ENCODE measurements around the gene ALDH9A1. TPM values are rescaled to one million over a fixed set of nuclear protein-coding genes. Genes with fewer than 3 reads are reported as not detected.

ALDH9A1 gene
- total and polyA plus RNA-seq, 2 of the 4 experiments (the other 2 are of a cell fraction) = 43.5 to 43.7 TPM

GRCh38 chr1:165631342-165632151 lies 66.8 kb downstream of the ALDH9A1 start:
- Histone ChIP-seq H4K91ac (ENCODE audit: insufficient read depth, low read depth, low read length) (peak overlapping the region; percentile 61), H2BK15ac (ENCODE audit: low read depth, low read length) (no peak overlapping the region; the same call in 2 of the 3 replicates), H2BK120ac (ENCODE audit: low read depth, low read length) (peak overlapping the region; percentile 51; the same call in 1 of the 2 replicates), H4K5ac (ENCODE audit: low read depth, low read length) (no peak overlapping the region), H3K4me2 (ENCODE audit: low read depth, low read length) (peak overlapping the region; percentile 95), H3K36me3 (ENCODE audit: control insufficient read depth, insufficient read depth, low read length) (no peaks in the 10 kb centered on the region; the same call in 1 of the 2 replicates), H3K27ac (ENCODE audit: insufficient read depth, low read length) (peak overlapping the region; percentile 59), H4K20me1 (ENCODE audit: insufficient read depth, low read length) (peaks cover 36% of the 10 kb centered on the region), H3K14ac (replicated peaks; ENCODE audit: low read depth, low read length) (peak overlapping the region; percentile 79), H3K79me1 (ENCODE audit: low read depth in 1 of 2, low read length in 2 of 2) (peaks cover 9 to 50% of the 10 kb centered on the region in 2 experiments), H3K9me1 (ENCODE audit: insufficient read depth, low read length) (peaks cover 4% of the 10 kb centered on the region), H3K4ac (ENCODE audit: low read depth, low read length) (peak overlapping the region; percentile 82), H3K23ac (ENCODE audit: low read depth, low read length) (peak overlapping the region; percentile 92), H2BK5ac (ENCODE audit: low read depth, low read length, poor library complexity, severe bottlenecking) (peak overlapping the region; percentile 68), H2BK20ac (ENCODE audit: low read depth, low read length) (0 out of 2 replicates have a peak overlapping the region, but pooled peaks have one; percentile 57), H4K8ac (ENCODE audit: low read depth in 2 of 2, low read length in 2 of 2) (peak overlapping the region; percentile 18 to 19; a peak in 2 of 4 replicates), H3K9ac (ENCODE audit: low read depth, low read length) (peak overlapping the region; percentile 75), H3K4me1 (ENCODE audit: control insufficient read depth, insufficient read depth, low read length) (peaks cover 2% of the 10 kb centered on the region), H3K9me3 (ENCODE audit: control insufficient read depth, insufficient read depth, low read length) (no peaks in the 10 kb centered on the region), H3K56ac (ENCODE audit: extremely low read depth, insufficient read depth, low read length) (peak overlapping the region; percentile 66; the same call in 1 of the 2 replicates), H2AK9ac (replicated peaks; ENCODE audit: low read depth, low read length, poor library complexity) (peak overlapping the region; percentile 87), H2AFZ (replicated peaks; ENCODE audit: low read length, poor library complexity) (peak overlapping the region; percentile 90), H2AK5ac (ENCODE audit: low read depth, low read length) (peak overlapping the region; percentile 11; the same call in 1 of the 2 replicates), H3K4me3 (ENCODE audit: insufficient read depth, low read depth, low read length) (peak overlapping the region; percentile 74), H3K27me3 (ENCODE audit: control insufficient read depth, insufficient read depth, low read length) (no peaks in the 10 kb centered on the region), H3K18ac (ENCODE audit: low read depth, low read length) (no peak overlapping the region)
- POLR2A ChIA-PET (ENCODE audit: unreplicated experiment) = no interaction called here
- CTCF ChIA-PET = interaction anchor here (0.7 to 1.0 kb wide), 4 partner anchors 30 to 392 kb away, joined by 3 read pairs; no protein-coding TSS in a partner anchor
- in situ Hi-C loops (cut with MboI; ENCODE audit: low sequenced_read_pairs) = no loop called here
- WGBS, 2 experiments (ENCODE audit: extremely low coverage in 2 of 2, insufficient read length in 1 of 2) = 3% methylated on average over 7 of the region's 31 CpGs; no CpG with 5 or more reads in 1 of the 2 experiments
- dilution Hi-C loops (cut with HindIII; ENCODE audit: low sequenced_read_pairs, unreplicated experiment) = no loop called here
- no TSS peak for BruUV-seq (replicated peaks)
- intact Hi-C loops (cut with micrococcal nuclease) = loop anchor here (1.0 to 10.0 kb wide), 4 partner anchors 30 to 267 kb away; partner anchors contain the start of genes ALDH9A1 and UCK2
- ATAC-seq (ENCODE audit: low read depth) (peak; percentile 67), DNase-seq (peak; percentile 89)
- TF ChIP-seq BHLHE40 (IDR thresholded peaks at IDR 0.05; ENCODE audit: low read depth, low read length) (peak; percentile 66), RFX5 (IDR thresholded peaks at IDR 0.05; ENCODE audit: low read depth, low read length) (peak; percentile 43), NFE2L2 (IDR thresholded peaks at IDR 0.05; ENCODE audit: low read depth, low read length) (no peak), USF2 (IDR thresholded peaks at IDR 0.05; ENCODE audit: low read depth, low read length) (peak; percentile 6; the same call in 1 of the 2 replicates), CTCF (conservative IDR thresholded peaks at IDR 0.05; ENCODE audit: low read depth, low read length) (peak; percentile 34), MXI1 (IDR thresholded peaks at IDR 0.05; ENCODE audit: borderline replicate concordance, low read depth, low read length) (peak; percentile 48; the same call in 1 of the 2 replicates), RCOR1 (IDR thresholded peaks at IDR 0.05; ENCODE audit: insufficient replicate concordance, low read length) (no peak), MAZ (IDR thresholded peaks at IDR 0.05; ENCODE audit: borderline replicate concordance, low read depth, low read length) (peak; percentile 45), RAD21 (IDR thresholded peaks at IDR 0.05; ENCODE audit: low read length) (peak; percentile 46), MAFK (IDR thresholded peaks at IDR 0.05; ENCODE audit: low read depth, low read length) (no peak), FOS (IDR thresholded peaks at IDR 0.05; ENCODE audit: low read depth, low read length) (peak; percentile 90), POLR2A (IDR thresholded peaks at IDR 0.05; ENCODE audit: low read depth, low read length) (peak; percentile 19; the same call in 1 of the 2 replicates), SMC3 (IDR thresholded peaks at IDR 0.05; ENCODE audit: low read depth, low read length) (0 out of 2 replicates have a peak, but pooled peaks have one; percentile 17), CHD1 (IDR thresholded peaks at IDR 0.05; ENCODE audit: low read depth, low read length) (no peak), CEBPB (IDR thresholded peaks at IDR 0.05; ENCODE audit: low read depth, low read length) (0 out of 2 replicates have a peak, but pooled peaks have one; percentile 7)
